ENCODE results near the gene MEGF10. TPM values are rescaled to one million over a fixed set of nuclear protein-coding genes. Genes with fewer than 3 reads are reported as not detected.
A peak's percentile ranks its signal among the peaks of the same experiment; 100 is the strongest.

MEGF10 gene
- total RNA-seq, 1 experiment from 2014 or later: 0.03 TPM

DNA sequence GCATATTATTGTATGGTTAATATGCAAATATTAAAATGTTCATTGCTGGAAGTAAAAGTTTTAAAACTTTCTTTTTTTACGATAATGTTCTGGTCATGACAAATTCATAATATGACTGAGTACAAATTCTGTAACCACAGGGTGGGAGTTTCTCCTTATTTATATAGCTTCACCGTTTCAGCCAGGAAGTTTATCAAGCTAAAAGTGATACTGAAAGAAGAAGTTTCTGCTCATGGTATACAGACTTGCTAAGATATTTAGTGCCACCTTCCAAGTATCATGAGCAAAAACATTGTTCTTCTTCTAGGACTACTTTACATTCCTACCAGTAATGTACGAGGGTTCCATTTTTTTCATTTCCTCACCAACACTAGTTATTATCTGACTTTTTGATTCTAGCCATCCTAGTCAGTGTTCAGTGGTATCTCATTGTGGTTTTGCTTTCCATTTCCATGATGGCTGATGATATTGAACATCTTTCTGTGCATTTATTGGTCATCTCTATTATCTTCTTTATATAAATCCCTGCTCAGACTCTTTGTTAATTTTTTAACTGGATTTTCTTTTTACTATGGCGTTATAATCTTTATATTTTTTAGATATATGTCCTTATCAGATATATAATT, 132.7 kb downstream of the MEGF10 start:
- in situ Hi-C loops (cut with HindIII; ENCODE audit: low sequenced_read_pairs): no loop called here
- no peak for DNase-seq (ENCODE audit: low spot score)

DNA sequence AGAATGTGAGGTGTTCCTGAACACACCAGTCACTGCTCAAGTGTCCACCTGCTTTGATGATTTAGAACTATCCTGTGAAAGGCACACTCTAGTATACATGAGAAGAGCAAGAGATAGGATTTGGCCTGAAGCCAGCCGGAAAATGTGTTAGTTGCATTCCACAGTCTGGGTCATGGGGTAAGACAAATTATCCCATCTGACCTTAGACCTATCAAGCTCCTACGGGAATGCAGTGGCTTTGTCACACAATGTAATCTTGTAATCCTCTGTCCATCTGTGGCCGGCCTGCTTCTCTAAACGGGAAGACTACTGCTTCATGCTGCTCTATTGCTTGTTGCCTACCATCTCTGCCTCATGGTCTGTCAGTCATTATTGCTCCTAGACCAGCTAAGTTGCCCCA, 134.4 kb downstream of the MEGF10 start:
- in situ Hi-C loops (cut with HindIII; ENCODE audit: low sequenced_read_pairs): no loop called here
- no peak for DNase-seq (ENCODE audit: low spot score)

DNA sequence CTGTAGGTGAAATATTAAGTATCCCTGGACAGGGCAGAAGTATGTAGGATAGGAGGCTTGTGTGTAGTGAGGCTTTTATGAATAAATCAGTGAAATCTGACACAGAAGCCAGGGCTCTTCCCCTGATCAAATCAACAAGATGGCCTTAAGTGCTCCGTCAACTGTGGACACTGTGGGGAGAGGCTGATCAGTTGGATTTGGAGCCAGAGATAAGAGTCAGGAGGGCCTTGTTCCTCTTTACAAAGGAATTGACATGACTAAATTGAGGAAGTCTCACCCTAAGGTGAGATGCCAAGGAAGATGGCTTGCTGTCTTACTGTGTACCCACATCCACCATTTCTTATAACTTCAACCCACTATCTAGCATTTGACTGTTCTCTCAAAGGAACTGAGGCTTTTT, 135.3 kb downstream of the MEGF10 start:
- in situ Hi-C loops (cut with HindIII; ENCODE audit: low sequenced_read_pairs): no loop called here
- DNase-seq (ENCODE audit: low spot score): no peak

DNA sequence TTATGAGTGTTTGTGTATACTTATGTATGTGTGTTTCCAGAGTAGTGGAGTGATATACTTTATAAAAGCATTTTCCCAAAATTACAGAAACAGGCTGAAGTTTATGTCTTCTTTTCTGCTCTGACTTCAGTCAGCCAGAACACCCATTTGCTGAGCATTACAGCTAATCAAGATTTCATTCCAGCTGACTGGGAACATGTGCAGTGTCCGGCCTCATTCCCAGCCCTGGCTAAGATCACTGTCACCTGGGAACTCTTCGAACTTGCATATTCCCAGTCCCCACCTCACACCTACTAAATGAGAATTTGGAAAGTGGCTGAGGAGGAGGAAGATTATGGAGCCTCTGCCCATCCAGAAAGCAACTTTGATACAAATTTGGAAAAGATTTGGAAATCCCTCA, 136.1 kb downstream of the MEGF10 start:
- in situ Hi-C loops (cut with HindIII; ENCODE audit: low sequenced_read_pairs): no loop called here
- DNase-seq (ENCODE audit: low spot score): no peak

DNA sequence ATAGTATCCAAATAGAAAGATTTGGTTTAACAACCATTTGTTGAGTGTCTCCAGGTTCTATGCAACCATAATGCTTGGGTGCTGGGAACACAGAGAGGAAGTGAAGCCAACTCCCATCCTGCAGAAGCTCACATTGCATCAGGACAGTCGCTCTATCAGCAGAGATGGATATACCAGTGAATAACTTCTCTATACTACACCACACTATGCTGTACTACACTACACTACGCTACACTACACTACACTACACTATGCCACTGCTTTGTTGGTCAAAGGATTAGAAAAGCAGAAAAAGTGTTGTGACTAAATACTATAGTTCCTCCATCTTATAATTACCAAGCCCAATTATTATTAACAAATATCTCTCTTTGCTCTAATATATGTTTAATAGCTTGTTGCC, 137.7 kb downstream of the MEGF10 start:
- in situ Hi-C loops (cut with HindIII; ENCODE audit: low sequenced_read_pairs): no loop called here

DNA sequence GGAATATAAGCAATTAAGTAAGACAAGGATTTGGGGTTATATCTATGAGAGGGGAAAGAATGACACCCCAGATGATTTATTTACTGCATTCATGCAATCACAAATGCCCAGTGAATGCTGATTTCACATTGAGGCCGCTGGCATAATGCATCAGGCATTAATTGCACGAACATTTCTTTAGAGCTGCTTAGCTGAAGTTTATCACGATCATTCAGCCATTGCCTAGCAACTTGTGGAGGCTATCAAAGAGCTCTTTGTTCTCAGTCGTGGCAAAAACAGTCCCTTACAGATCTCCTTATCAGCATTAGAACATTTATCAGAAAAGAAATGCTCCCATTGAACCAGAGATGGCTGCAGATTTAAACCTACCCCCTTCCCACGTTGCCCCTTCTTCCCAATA, 138.2 kb downstream of the MEGF10 start:
- in situ Hi-C loops (cut with HindIII; ENCODE audit: low sequenced_read_pairs): no loop called here
- no peak for DNase-seq (ENCODE audit: low spot score)

More for the DNA sequence above, 137.7 kb downstream of the MEGF10 start:
- DNase-seq (ENCODE audit: low spot score): no peak

DNA sequence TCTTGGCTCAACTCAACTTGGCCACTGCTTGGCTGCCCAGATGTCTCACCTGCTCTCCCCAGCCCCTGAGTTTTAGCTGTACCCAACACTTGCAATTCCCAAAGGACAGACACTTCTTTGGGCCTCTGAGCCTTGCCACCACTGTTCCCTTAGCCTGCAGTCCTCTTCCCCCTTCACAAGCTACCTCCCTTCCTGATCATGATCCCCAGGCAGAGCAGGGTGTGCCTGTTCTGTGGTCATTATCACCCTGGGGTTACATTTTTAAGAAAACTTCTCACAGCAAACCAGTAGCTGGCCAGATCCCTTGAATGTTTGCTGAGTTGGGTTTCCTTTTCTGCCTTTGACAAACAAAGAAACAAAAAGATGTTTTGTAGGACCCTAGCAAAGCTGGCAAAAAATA, 139.3 kb downstream of the MEGF10 start:
- in situ Hi-C loops (cut with HindIII; ENCODE audit: low sequenced_read_pairs): no loop called here

DNA sequence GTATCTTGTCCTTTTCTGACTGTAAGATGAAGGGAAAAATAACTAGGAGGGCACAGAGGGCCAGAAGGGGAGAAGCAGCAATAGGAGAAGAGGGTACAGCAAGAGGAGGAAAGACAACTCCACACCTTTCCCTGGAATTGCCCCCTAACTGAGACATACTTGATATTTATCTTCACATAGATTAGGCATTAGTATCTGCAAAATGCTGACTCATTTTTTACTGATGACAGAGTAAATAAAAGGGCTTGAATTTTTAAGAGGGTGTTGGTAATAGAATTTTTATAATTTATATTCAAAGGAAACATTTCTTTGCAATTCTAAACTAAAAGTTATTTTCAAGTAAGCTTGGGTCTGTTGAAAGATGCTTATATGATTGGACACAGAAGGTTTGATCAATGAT, 140.0 kb downstream of the MEGF10 start:
- in situ Hi-C loops (cut with HindIII; ENCODE audit: low sequenced_read_pairs): no loop called here
- DNase-seq (ENCODE audit: low spot score): no peak

More for the DNA sequence above, 139.3 kb downstream of the MEGF10 start:
- no peak for DNase-seq (ENCODE audit: low spot score)

DNA sequence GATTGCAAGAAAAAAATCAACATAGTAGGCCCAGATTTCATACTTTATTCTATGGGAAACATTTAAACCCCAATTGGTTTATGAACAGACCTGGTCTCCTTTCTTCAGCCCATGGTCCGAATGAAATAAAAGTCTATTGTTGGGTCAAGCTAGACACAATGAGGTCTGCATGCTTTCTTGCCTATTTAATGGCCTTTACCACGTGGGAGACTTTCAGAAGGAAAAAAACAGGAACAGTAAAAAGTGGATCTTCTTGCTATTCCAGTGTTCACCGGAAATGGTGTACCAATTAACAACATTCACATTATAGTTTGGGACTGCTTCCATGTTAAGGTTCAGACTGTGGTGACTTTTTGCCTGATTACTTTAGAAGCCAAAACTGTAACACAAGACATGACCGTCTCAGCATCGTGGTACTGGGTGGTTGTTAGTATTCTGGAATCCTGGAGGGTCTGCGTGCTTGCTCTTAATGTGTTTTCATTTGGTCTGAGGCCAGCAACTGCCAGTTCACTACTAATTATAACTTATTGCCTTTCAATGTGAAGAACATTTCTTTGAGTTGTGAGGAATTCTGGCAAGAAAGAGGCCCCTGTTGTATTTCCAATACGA, 141.5 kb downstream of the MEGF10 start:
- in situ Hi-C loops (cut with HindIII; ENCODE audit: low sequenced_read_pairs): no loop called here
- no peak for DNase-seq (ENCODE audit: low spot score)

DNA sequence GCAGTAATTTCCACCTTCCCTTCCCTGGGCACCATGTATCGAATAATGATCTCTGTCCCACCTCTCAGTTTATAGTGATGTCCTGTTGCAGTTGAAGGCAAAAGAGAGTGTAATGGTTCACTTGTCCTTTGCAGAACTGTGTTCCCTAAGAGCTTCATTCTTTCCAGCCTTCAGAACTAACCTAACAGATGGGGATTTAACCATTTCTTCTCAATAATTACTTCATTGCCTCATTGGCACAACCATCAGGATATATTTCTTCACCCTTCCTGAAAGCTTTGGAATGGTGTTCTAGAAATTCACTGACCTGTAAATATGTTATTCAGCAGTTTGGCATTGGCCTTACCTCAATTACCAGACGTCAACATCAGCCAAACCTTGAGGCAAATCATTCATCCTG, 142.9 kb downstream of the MEGF10 start:
- in situ Hi-C loops (cut with HindIII; ENCODE audit: low sequenced_read_pairs): no loop called here
- DNase-seq (ENCODE audit: low spot score): peak; percentile 15

DNA sequence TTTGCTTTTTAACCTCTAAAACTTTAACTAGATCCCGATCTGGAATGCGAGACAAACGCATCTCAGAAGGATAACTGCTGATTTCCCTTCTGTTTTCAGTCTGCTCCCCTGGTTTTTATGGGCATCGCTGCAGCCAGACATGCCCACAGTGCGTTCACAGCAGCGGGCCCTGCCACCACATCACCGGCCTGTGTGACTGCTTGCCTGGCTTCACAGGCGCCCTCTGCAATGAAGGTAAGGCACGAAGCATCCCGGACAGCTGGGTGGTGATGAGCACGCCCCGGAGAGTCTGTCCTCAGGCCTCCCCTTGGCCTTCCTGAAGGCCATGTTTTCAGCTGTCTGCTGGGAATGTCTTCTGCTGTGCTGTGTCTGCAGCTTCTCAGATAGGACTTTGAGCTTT, 144.0 kb downstream of the MEGF10 start:
- no peak for DNase-seq (ENCODE audit: low spot score)
- in situ Hi-C loops (cut with HindIII; ENCODE audit: low sequenced_read_pairs): no loop called here

DNA sequence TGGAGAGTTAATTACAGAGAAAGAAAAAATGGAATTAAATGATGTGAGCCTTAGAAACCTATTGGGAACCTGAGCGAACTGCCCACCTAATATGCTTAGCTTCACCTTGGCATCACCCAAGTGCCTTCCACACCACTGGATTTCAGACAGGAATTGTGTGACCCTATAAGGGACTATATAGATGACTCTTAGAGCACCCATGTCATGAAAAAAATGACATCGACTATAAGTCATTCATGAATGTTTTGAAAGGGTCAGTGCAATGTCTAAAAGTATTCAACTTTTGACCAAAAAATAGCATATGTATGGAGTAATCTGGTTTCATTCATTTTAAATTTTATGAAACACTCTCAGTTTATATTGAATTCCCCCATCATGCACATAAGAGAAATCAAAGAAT, 145.2 kb downstream of the MEGF10 start:
- in situ Hi-C loops (cut with HindIII; ENCODE audit: low sequenced_read_pairs): no loop called here
- no peak for DNase-seq (ENCODE audit: low spot score)

DNA sequence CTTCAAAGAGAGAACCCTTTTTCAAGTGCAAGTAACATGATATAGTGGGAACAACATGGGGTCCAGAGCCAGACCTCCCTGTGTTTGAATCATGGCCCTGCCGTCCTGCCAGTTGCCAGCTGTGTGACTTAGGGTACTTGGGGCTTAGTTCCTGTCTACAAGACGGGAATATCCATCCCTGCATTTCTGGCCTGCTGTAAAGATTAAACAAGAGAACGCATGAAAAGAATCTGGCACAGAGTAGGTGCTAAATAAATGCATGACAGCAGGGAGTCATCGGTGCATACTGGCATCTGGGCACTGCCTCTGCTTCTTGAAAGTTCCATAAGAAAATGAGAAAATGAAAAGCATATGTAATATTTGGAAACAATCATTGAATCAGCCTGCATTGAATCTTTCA, 149.0 kb downstream of the MEGF10 start:
- in situ Hi-C loops (cut with HindIII; ENCODE audit: low sequenced_read_pairs): no loop called here
- DNase-seq (ENCODE audit: low spot score): no peak

DNA sequence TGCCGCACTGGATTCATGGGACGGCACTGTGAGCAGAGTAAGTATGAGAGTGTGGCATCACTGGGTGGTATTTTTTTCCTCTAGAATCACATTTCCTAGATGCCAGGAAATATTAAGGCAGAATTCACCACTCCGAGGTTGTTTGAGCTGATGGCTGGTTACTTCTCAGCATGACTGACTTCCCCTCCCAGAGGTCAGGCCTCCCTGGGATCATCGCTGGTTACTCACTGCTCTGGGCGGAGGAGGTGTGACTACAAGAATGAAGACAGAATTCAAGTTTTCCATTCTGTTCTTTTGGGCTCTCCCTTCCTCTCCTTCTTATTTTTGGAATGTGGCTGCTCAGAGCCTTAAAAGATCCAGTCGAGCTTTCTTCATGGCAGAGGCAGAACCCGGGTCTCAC, 150.2 kb downstream of the MEGF10 start:
- no peak for DNase-seq (ENCODE audit: low spot score)
- in situ Hi-C loops (cut with HindIII; ENCODE audit: low sequenced_read_pairs): no loop called here

DNA sequence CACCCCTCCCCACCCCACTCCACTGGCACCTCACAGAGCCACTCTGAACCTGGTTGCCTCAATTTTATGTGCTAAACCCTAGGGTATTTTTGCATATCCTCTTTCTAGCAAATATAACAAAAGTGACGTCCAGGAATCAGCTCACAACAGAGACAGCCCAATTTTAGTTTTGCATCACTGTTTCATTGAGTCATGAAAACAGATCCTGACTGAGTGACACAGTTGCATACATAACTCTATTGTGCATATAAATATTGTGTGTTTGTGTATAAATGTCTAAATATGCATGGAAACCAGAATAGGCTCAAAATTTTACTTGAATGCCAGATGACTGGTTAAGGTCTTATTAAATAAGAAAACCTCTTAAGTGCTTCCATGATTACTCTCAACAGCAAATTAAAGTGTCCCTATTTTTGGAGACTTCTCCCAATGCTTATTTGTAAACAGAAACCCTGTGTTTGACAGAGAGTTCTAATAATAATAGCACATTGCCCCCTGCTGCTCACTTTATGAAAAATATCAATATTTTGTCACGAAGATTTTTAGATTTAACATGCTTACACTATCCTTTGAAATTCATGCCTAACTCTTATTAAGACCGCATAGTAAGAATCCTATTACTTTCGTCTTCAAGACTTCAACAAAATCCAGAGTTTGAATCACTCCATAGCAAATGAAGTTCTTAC, 151.3 kb downstream of the MEGF10 start:
- DNase-seq (ENCODE audit: low spot score): no peak
- in situ Hi-C loops (cut with HindIII; ENCODE audit: low sequenced_read_pairs): no loop called here

DNA sequence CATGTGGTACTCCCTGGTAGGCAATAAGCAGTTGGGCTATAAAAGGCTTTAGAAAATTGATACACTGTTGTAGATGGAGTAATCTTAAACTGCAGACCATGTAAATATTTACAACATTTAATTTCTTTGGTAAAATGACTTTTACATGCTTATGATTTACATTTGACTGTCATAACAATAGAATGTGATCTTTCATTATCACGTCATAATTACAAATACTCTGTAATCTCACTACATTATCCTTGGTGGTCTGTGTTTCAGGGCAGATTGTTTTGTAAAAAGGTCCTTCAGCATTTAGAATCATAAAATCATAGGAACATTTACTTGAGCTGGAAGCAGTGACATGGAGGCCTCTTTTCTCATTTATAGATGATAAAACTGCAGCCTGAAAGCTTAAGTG, 153.6 kb downstream of the MEGF10 start:
- in situ Hi-C loops (cut with HindIII; ENCODE audit: low sequenced_read_pairs): no loop called here
- DNase-seq (ENCODE audit: low spot score): no peak

DNA sequence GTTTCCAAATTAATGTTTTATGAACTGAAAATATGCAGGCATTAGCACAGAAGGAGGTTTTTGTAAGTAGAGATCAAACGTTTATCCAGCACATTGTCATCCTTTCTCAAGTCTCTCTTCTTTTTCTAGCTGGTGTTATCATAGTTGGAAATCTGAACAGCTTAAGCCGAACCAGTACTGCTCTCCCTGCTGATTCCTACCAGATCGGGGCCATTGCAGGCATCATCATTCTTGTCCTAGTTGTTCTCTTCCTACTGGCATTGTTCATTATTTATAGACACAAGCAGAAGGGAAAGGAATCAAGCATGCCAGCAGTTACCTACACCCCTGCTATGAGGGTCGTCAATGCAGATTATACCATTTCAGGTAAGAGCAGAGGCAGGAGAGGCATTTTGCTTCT, 154.7 kb downstream of the MEGF10 start:
- in situ Hi-C loops (cut with HindIII; ENCODE audit: low sequenced_read_pairs): no loop called here
- DNase-seq (ENCODE audit: low spot score): peak; percentile 62

DNA sequence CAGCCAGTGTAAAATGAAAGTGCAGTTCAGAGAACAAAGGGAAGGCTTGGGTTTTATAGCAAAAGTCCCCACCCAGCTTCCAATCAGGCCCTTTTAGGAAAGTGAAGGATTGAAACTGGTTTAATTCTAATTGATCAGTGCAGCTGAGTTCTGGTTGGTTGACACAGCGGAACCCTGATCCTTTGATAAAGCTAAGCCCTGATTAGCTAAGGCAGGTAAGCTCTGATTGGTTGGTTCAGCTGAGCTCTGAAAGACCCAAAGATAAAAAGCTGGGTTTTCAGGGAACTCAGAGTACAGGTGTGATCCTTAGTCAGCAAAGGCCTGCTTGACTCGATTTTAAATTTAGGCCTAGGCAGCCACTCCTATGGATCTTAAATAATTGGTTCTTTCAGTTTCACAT, 156.0 kb downstream of the MEGF10 start:
- no peak for DNase-seq (ENCODE audit: low spot score)
- in situ Hi-C loops (cut with HindIII; ENCODE audit: low sequenced_read_pairs): no loop called here

DNA sequence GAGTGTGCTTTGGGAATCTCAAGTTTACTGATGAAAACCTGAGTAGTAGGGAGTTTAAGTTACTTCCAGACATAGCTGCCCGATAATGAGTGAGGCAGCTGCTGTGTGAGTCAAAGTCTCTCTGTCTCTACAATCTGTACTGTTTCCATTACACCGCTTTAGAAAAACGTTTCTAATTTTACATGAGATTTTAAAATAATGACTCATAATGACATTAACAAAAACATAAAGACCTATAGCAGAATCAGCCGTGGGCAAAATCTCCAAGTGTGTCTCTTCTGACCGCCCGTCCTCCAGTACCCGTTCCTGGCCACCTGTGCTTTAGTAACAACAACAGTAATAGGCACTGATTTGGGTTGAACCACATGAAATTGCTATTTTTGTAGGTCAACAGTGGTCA, 157.2 kb downstream of the MEGF10 start:
- in situ Hi-C loops (cut with HindIII; ENCODE audit: low sequenced_read_pairs): no loop called here
- DNase-seq (ENCODE audit: low spot score): no peak

DNA sequence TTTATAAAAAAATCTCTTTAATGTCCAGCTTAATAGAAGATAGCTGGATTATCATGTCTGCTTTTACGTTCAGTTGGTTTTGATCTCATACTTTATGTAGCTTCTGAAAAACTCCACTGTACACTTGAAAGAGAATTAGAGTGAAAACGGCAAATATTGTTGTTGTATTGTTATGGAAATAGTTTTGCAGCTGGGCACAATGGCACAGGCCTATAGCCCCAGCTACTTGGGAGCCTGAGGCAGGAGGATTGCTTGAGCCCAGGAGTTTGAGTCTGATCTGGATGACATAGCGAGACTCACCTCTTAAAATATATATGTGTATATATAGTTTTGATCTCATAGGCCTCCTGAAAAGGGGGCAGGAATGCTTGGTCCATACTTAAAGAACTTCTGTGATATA, 159.4 kb downstream of the MEGF10 start:
- DNase-seq (ENCODE audit: low spot score): no peak
- in situ Hi-C loops (cut with HindIII; ENCODE audit: low sequenced_read_pairs): no loop called here

DNA sequence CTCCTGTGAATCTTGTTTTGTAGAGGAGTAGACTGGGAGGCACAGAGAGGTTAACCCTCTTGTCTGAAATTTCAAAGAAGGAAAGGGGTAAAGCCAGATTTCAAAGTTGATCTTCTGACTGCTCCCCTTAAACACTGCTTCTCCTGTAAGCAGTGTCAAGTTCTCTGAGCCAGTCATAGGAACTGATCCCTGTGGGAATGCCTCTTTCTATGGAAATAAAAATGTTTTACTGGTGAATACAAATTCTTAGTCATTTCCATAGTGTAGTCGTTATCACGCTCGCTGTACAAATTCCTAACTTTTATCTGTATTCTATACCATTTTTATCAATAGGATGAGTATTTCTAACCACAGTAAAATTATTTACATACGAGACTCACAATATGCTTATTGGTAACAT, 160.5 kb downstream of the MEGF10 start:
- in situ Hi-C loops (cut with HindIII; ENCODE audit: low sequenced_read_pairs): no loop called here
- DNase-seq (ENCODE audit: low spot score): no peak
